Umbilical cord (tissue), 2 donors: Measurements from ENCODE around the gene LTBP3. TPM values are rescaled to one million over a fixed set of nuclear protein-coding genes. Genes with fewer than 3 reads are reported as not detected.
"Not testable (repeated sequence)": the region's sequence is repeated elsewhere in the genome, so short reads cannot be mapped to it uniquely, and the experiment has no call there.

Experiments used
- DNase-seq: peaks from one replicate; pipeline ENCODE4 v3.0.0-alpha.2; 2015; ENCODE audit warnings: low spot score
- total RNA-seq: library from RNA; depleted of rRNA; stranded (reverse); fragments of >200 nt; gene quantifications from one replicate; pipeline ENCODE4 v1.2.3, GENCODE V29; 2014; ENCODE audit warnings: low replicate concordance; ENCODE audit not compliant: insufficient read depth

The LTBP3 gene
- total RNA-seq, 1 donor from 2014 or later: 116 TPM

DNA sequence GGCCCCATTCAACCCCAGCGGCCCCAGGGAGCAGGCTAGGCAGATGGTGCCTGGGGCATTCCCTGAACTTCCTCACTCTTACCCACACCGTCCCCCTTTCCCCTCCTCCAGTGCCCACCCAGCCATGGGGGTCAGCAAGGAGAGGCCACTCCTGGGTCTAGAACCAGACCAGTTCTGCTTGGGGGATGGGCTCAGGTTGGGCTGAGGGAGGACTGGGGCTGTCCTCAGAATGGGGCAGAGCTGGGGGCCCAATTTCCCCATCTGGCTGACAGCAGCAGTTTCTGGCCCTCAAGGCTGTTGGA lies 20.9 kb downstream of the LTBP3 start:
- no peak for DNase-seq

DNA sequence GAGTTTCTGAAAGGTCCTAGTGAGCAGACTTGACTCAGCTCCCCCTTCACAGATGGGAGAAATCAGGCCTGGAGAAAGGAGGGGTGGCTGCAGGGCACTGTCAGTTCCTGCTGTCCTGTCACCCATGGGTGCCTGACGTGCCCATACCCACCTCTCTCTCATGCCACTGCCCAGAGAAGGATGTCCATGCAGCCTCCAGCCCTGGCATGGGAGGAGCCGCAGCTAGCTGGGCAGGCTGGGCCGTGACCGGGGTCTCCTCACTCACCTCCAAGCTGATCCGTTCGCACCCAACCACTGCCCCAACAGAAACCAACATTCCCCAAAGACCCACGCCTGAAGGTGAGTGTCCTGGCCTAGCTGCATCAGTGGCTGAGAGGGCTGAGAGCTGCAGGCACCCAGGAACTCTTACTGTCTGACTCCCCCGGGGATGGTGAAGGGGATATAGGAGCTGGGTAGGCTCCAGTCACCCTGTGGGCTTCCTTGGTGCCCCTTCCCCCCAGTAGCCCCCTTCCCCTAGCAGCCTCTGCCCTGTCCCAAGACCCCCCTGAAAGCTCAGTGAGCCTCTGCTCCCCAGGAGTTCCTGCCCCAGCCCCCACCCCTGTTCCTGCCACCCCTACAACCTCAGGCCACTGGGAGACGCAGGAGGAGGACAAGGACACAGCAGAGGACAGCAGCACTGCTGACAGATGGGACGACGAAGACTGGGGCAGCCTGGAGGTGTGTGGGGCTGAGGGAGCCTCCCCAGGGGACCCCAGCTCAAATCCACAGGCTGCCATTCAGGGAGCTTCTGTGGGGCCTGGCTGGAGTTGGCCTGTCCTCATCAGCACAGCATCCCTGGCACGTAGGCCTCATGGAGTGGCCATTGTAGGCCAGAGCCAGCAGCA lies 21.5 kb downstream of the LTBP3 start:
- no peak for DNase-seq

DNA sequence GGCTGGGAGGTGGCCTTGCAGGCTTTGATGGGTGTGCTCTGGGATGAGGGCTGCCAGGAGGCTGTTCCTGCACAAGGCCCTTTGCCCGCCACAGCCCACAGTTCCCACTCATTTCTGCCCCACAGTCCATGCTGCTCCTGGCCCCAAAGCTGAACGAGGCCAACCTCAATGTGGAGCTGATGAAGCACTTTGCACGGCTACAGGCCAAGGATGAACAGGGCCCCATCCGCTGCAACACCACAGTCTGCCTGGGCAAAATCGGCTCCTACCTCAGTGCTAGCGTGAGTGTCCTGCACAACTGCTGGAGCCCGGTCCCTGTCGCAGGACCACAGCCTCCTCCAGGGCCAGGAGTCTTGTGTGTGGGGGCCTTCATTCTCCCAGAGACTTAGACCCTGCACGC lies 23.1 kb downstream of the LTBP3 start:
- no peak for DNase-seq

DNA sequence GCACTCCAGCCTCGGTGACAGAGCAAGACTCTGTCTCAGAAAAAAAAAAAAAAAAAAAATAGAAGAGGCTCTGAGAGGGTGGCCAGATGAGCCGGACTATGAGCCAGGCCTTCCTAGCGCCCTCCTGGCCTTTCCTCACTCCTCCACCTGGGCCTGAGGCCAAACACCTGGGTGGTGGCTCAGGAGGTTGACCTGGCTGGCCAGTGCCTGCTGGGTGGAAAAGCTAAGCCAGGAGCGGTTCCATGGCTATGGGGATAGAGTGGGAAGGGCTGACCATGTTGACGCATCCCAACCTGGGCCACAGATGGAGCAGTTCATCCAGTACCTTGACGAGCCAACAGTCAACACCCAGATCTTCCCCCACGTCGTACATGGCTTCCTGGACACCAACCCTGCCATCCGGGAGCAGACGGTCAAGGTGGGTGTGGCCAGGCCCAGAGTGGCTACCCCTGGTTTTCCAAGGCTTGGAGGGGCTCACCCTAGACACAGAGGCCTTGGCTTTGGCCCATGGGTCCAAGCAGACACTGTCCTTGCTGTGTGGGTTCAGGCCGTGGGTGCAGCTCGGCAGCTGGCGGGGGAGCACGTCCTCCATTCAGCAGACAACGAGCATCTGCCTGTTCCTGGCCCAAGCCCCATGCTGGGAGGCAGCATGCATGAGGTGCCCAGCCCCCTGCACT lies 25.6 kb downstream of the LTBP3 start:
- no peak for DNase-seq

DNA sequence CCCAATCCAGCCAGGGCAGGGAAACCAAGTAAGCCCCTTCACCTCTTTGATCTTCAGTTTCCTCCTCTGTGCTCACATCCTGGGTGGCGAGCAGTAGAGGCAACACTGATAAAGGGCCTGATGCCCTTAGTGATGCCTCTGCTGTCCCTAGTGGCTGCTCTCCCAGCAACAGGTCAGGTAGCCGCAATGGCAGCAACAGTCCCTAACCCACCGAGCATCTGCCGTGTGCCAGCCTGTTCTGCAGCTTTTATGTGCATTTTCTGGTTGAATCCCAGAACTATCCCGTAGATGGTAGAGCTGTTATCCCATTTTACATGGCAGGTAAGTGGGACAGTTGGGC lies 28.0 kb downstream of the LTBP3 start:
- no peak for DNase-seq

DNA sequence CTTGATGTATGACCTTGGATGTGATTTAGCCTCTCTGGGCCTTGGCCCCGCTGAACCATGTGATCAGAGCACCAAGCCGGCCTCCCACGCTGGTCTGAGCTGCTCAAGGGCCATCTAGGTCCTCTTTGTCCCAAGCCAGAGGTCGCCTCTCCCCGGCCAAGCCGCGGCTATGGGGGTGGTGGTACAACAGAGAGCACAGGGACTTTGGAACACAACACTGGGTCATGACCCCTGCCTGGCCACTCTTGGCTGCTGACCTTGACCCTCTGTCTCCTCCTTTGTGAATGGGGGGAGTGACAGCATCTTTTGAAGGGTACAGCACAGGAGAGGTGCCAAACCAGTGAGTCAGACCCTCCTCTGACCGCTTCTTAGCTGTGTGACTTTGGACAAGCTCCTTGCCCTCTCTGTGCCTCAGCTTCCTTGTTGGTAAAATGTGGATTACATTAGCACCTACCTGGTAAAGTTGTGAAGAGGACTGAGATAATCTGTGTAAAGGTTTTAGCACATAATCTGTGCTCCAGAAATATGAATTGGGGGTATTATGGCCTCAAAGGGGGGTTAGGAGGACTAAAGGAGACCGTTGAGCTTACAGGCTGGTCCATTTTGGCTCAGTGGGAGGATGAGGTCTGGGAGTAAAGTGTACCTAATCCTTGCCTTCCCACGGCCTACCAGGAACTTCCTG lies 28.5 kb downstream of the LTBP3 start:
- no peak for DNase-seq

DNA sequence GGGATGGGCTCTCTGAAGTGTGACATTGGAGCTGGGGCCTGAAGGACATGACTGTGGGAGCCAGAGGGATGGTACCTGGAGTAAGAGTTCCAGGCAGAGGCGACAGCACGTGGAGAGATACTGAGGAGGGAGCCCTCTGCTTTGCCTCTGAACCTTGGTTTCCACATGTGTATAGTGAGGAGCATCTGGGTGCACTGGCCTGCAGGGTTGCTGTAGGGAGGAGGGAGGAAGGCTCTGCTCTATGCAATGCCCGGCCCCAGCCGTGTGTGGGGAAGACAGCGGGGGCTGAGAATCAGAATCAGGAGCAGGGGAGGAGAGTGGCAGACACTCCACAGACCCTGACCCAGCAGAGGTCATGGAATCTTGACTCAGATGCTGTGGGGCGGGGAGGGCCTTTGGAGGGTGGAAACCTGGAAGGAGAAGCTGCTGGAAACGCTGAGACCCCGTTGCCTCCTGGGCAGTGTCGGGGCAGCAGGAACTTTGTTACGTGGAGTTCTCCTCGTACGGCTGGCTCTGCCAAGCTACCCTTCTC lies 29.3 kb downstream of the LTBP3 start:
- no peak for DNase-seq

DNA sequence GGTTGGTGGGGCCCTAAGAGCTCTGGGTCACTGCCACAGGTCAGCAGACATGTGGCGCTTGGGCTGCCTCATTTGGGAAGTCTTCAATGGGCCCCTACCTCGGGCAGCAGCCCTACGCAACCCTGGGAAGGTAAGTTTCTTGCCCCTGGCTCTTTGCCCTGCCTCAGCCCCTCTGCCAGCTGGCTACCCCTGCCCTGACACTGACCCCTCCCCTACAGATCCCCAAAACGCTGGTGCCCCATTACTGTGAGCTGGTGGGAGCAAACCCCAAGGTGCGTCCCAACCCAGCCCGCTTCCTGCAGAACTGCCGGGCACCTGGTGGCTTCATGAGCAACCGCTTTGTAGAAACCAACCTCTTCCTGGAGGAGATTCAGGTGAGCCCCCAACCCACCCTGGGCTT lies 31.4 kb downstream of the LTBP3 start:
- DNase-seq: no peak

DNA sequence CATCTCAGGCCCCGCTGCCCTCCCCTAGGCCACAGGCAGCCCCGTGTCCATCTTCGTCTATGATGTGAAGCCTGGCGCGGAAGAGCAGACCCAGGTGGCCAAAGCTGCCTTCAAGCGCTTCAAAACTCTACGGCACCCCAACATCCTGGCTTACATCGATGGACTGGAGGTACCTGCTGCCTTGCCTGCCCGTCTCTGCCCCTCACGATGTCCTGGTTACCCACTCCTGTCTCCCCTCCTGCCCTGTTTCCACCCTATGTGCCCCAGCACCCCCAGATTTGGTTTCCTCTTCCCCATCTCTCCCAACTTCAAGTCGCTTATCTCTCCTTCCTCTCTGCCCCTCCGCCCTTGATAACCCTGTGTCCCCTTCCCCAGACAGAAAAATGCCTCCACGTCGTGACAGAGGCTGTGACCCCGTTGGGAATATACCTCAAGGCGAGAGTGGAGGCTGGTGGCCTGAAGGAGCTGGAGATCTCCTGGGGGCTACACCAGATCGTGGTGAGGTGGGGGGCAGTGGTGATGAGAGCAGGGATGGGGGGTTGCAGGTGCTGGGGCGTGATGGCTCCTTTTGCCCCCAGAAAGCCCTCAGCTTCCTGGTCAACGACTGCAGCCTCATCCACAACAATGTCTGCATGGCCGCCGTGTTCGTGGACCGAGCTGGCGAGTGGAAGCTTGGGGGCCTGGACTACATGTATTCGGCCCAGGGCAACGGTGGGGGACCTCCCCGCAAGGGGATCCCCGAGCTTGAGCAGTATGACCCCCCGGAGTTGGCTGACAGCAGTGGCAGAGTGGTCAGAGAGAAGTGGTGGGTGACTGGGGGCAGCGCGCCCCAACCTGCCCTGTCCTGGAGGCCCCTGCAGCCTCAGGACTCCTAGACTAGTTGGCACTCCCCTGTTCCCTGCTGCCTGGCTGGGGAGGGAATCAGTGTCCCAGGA lies 32.3 kb downstream of the LTBP3 start:
- no peak for DNase-seq

DNA sequence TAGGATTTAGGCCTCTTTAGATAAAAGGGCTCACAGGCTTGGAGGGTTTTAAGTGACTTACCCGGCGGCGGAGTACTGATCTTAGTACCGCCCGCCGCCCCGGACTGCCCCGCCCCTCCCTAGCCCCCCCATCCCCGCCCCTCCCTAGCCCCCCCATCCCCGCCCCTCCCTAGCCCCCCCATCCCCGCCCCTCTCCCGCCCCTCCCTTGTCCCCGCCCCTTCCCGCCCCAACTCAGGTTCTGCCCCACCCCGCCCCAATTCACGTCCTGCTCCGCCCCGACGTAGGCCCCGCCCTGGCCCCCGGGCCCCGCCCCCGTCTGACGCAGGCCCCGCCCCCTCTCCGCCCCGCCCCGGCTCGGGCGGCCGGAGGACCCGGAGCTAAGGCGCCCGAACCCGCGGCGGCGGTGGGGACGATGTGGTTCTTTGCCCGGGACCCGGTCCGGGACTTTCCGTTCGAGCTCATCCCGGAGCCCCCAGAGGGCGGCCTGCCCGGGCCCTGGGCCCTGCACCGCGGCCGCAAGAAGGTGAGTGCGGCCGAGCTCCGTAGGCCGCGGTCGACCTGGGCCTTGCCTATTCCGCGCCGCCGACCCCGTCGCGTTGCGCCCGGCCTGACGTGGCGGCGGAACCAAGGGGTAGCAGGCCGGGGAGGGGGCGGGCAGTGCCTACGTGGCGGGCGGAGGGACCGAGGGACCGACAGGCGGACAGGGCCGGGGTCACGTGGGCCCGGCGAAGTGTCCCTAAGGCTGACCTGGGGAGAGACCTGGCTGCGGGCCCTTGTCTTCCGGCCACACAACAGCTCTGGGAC lies 33.2 kb downstream of the LTBP3 start, which contains the start of gene SCYL1:
SCYL1 (plus strand) TSS at position 343 of the 805 bp plus-strand sequence; CDS start at position 414, 71 bp downstream.
- no peak for DNase-seq

DNA sequence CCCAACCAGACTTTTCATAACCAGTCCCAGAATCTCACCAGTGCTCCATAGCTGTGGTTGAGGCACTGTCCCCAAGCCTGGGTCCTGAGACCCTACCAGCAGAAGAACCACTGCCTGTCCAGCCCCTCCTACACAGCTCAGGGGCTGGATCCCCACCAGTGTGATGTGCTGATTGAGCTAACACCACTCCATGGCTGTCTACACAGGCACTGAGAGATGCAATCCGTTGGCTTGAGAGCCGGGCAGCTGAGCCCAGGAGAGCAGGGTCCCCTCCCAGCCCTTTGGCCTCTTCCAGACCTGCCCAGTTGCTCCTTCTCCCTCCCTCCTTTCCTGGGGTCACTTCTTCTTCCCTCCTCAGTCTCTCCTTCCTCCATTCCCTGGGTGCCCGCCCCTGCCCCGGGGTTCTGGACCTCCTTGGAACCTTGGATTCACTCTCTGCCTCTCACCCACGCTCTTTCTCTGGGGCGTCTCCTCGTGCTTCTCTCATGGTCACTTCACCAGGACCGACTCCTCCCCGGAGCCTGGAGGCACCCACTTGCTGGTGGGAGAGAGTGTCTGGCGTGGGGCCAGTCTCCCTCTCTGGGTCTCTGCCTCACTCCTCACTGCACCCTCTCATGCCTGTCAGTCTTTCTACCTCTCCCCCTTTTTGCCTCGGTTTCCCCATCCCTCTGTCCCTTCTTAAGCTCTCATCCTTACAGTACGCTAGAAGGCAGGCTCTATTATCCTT lies 34.0 kb downstream of the LTBP3 start:
- DNase-seq: peak; percentile 97

DNA sequence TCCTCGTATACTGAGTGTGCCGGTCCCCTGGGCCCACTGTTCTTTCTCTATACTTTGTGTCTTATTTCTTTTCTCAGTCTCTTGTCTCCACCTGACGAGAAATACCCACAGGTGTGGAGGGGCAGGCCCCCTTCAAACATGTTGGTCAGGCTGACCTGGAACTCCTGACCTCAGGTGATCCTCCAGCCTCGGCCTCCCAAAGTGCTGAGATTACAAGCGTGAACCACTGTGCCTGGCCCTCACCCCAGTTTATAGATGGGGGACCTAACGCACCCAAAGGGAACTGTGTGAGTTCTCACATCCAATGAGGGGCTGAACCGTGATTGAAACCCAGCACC lies 34.6 kb downstream of the LTBP3 start:
- not testable (repeated sequence) for DNase-seq

DNA sequence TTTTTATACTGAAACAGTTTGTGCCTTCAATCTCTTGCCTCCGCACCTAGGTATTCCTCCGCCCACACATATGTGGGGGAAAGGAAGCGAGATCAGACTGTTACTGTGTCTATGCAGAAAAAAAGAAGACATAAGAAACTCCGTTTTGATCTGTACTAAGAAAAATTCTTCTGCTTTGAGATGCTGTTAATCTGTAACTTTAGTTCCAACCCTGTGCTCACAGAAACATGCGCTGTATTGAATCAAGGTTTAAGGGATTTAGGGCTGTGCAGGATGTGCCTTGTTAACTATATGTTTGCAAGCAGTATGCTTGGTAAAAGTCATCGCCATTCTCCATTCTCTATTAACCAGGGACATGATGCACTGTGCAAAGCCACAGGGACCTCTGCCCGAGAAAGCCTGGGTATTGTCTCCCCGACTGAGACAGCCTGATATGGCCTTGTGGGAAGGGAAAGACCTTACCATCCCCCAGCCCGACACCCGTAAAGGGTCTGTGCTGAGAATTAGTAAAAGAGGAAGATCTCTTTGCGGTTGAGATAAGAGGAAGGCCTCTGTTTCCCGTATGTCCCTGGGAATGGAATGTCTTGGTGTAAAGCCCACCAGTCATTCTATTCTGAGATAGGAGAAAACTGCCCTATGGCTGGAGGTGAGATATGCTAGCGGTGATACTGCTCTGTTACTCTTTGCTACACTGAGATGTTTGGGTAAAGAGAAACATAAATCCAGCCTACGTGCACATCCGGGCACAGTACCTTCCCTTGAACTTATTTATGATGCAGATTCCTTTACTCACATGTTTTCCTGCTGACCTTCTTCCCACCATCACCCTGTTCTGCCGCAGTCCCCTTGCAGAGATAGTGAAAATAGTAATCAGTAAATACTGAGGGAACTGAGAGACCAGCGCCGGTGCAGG lies 35.2 kb downstream of the LTBP3 start:
- DNase-seq: peak; percentile 94

DNA sequence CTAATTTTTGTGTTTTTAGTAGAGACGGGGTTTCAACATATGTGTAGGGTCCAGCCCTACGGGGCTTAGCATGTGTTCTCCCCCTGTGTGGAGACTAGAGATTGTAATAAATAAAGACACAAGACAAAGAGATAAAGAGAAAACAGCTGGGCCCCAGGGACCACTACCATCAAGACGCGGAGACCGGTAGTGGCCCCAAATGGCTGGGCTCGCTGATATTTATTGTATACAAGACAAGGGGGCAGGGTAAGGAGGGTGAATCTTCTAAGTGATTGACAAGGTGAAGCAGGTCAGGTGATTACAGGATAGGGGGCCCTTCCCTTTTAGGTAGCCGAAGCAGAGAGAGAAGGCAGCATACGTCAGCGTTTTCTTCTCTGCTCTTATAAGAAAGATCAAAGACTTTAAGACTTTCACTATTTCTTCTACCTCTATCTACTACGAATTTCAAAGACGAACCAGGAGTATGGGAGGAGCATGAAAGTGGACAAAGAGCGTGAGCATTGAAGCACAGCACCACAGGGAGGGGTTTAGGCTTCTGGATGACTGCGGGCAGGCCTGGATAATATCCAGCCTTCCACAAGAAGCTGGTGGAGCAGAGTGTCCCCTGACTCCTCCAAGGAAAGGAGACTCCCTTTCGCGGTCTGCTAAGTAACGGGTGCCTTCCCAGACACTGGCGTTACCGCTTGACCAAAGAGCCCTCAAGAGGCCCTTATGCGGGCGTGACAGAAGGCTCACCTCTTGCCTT lies 36.2 kb downstream of the LTBP3 start:
- DNase-seq: peak; percentile 82

DNA sequence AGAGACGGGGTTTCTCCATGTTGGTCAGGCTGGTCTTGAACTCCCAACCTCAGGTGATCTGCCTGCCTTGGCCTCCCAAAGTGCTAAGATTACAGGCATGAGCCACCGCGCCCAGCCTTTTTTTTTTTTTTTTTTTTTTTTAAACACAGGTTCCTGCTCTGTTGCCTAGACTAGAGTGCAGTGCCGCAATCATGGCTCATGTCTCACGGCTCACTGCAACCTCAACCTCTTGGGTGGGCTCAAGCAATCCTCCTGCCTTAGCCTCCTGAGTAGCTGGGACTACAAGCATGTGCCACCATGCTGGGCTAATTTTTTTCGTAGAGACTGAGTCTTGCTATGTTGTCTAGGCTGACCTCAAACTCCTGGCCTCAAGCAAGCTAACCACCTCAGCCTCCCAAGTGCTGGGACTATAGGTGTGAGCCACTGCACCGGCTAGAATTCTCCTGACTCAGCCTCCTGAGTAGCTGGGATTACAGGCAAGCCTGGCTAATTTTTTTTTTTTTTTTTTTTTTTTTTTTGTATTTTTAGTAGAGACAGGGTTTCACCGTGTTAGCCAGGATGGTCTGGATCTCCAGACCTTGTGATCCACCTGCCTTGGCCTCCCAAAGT lies 39.1 kb downstream of the LTBP3 start:
- DNase-seq: not testable (repeated sequence)

DNA sequence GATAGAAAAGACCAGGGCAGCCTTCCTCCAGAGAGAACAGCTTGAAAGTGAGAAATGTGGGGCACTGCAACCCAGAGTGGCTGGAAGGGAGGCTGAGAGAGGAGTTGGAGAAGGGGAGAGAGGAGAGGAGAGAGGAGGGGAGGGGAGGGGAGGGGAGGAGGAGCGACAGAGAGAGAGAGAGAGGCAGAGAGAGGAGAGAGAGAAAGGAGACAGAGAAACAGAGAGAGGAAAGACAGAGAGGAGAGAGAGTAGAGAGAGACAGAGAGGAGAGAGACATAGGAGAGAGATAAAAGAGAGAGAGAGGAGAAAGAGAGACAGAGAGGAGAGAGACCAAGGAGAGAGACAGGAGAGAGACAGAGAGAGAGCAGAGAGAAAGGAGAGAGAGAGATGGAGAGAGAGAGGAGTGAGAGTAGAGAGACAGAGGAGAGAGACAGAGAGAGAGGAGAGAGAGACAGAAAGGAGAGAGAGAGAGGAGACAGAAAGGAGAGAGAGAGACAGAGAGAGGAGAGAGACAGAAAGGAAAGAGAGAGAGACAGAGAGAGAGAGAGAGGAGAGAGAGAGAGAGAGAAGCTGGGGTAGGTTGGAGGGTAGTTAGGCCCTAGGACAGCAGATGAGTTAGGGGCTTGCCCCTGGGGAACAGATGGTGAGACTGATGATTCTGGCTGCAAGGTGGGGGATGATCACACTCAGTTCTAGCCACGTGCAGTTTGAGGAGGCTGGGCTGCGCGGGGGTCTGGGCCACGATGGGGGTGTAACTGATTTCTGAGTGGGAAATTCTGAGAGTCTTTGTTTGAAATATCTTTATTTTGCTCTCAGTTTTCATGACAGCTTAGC lies 41.8 kb downstream of the LTBP3 start:
- no peak for DNase-seq

DNA sequence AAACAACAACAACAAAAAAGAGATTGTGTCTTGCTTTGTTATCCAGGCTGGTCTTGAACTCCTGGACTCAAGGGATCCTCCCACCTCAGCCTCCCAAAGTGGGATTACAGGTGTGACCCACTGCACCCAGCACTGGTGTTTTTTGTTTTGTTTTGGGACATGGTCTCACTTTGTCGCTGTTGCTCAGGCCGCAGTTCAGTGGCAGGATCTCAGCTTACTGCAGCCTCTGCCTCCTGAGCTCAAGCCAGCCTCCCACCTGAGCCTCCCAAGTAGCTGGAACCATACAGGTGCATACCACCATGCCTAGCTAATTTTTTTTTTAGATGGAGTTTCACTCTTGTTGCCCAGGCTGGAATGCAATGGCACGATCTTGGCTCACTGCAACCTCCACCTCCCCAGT lies 45.8 kb downstream of the LTBP3 start:
- DNase-seq: not testable (repeated sequence)
